Activated T-helper 1 cell treated with anti-CD3 and anti-CD28 coated beads, Interleukin-12 subunit alpha, Interleukin-12 subunit beta, Interleukin-2, Interleukin-4 antibody, amounts not matched to agents 30 ng/mL and 10 ng/mL and 1 ng/mL, durations not matched to agents 14 hours and 24 hours and 36 hours (primary cell): ENCODE data around the gene LRIG1. TPM values are rescaled to one million over a fixed set of nuclear protein-coding genes. Genes with fewer than 3 reads are reported as not detected.

Source experiments
- DNase-seq: peaks from one replicate; pipeline ENCODE4 v3.0.0; 2021; ENCODE audit warnings: low spot score
- H3K27ac Mint-ChIP-seq: one replicate; pipeline ENCODE4 v1.8.0; 2021; ENCODE audit warnings: mild to moderate bottlenecking, mixed read lengths
- H3K27me3 Mint-ChIP-seq: one replicate; pipeline ENCODE4 v1.8.0; 2022; ENCODE audit warnings: mild to moderate bottlenecking, moderate library complexity, mixed read lengths; ENCODE audit not compliant: insufficient read depth
- H3K36me3 Mint-ChIP-seq: one replicate; pipeline ENCODE4 v1.8.0; 2021; ENCODE audit warnings: low read depth, mixed read lengths
- H3K4me1 Mint-ChIP-seq: one replicate; pipeline ENCODE4 v1.8.0; 2021; ENCODE audit warnings: low read depth, mixed read lengths
- H3K4me3 Mint-ChIP-seq: one replicate; pipeline ENCODE4 v1.8.0; 2021; ENCODE audit warnings: mild to moderate bottlenecking, moderate library complexity, mixed read lengths
- H3K9me3 Mint-ChIP-seq: one replicate; pipeline ENCODE4 v1.8.0; 2021; ENCODE audit warnings: mixed read lengths
- intact Hi-C: fragments of 100-400 bp; cut with micrococcal nuclease; formaldehyde crosslinking; loops from one replicate; pipeline ENCODE4 v1.15.1; 2024
- total RNA-seq: library from RNA; stranded (reverse); gene quantifications from 2 replicates; pipeline ENCODE4 v1.2.3, GENCODE V29; 2022

Gene LRIG1
- total RNA-seq, 1 donor from 2014 or later = 57.4 TPM

- peaks cover 38% of the 10 kb centered on the region for H3K36me3 Mint-ChIP-seq
- no peak overlapping the region for H3K27ac Mint-ChIP-seq
- H3K27me3 Mint-ChIP-seq = no peaks in the 10 kb centered on the region
- peaks cover 4% of the 10 kb centered on the region for H3K4me1 Mint-ChIP-seq
- no peak overlapping the region for H3K4me3 Mint-ChIP-seq
- H3K9me3 Mint-ChIP-seq = no peaks in the 10 kb centered on the region
- no peak for DNase-seq
- intact Hi-C loops = no loop called here
Observed at GRCh38 chr3:66401675-66402491, 98.9 kb downstream of the LRIG1 start.

- H3K27me3 Mint-ChIP-seq = no peaks in the 10 kb centered on the region
- H3K36me3 Mint-ChIP-seq = peaks cover 42% of the 10 kb centered on the region
- intact Hi-C loops = no loop called here
- no peak overlapping the region for H3K4me3 Mint-ChIP-seq
- no peaks in the 10 kb centered on the region for H3K9me3 Mint-ChIP-seq
- no peak for DNase-seq
- no peak overlapping the region for H3K27ac Mint-ChIP-seq
- peaks cover 4% of the 10 kb centered on the region for H3K4me1 Mint-ChIP-seq
Observed at GRCh38 chr3:66401157-66401550, 99.7 kb downstream of the LRIG1 start.

- Mint-ChIP-seq H3K4me1 (peaks cover 4% of the 10 kb centered on the region), H3K9me3 (no peaks in the 10 kb centered on the region), H3K27me3 (no peaks in the 10 kb centered on the region), H3K4me3 (no peak overlapping the region), H3K27ac (no peak overlapping the region), H3K36me3 (peaks cover 42% of the 10 kb centered on the region)
- intact Hi-C loops = no loop called here
- DNase-seq = no peak
Observed at GRCh38 chr3:66400411-66401156, 100.2 kb downstream of the LRIG1 start.

- no peak overlapping the region for H3K27ac Mint-ChIP-seq
- intact Hi-C loops = no loop called here
- H3K36me3 Mint-ChIP-seq = peaks cover 44% of the 10 kb centered on the region
- no peaks in the 10 kb centered on the region for H3K27me3 Mint-ChIP-seq
- H3K4me3 Mint-ChIP-seq = no peak overlapping the region
- H3K9me3 Mint-ChIP-seq = no peaks in the 10 kb centered on the region
- peaks cover 11% of the 10 kb centered on the region for H3K4me1 Mint-ChIP-seq
- no peak for DNase-seq
Observed at GRCh38 chr3:66399529-66400232, 101.1 kb downstream of the LRIG1 start.

GRCh38 chr3:66398228-66399025, 102.4 kb downstream of the LRIG1 start:
- Mint-ChIP-seq H3K9me3 (no peaks in the 10 kb centered on the region), H3K4me1 (peaks cover 20% of the 10 kb centered on the region), H3K36me3 (peaks cover 44% of the 10 kb centered on the region), H3K27me3 (no peaks in the 10 kb centered on the region), H3K4me3 (no peak overlapping the region), H3K27ac (peak overlapping the region; percentile 34)
- no peak for DNase-seq
- intact Hi-C loops = no loop called here

GRCh38 chr3:66397745-66398144, 103.1 kb downstream of the LRIG1 start:
- Mint-ChIP-seq H3K9me3 (no peaks in the 10 kb centered on the region), H3K4me1 (peaks cover 27% of the 10 kb centered on the region), H3K4me3 (no peak overlapping the region), H3K27ac (no peak overlapping the region), H3K27me3 (no peaks in the 10 kb centered on the region), H3K36me3 (peaks cover 43% of the 10 kb centered on the region)
- no peak for DNase-seq
- intact Hi-C loops = no loop called here

GRCh38 chr3:66396888-66397287, 103.9 kb downstream of the LRIG1 start:
- Mint-ChIP-seq H3K27ac (no peak overlapping the region), H3K9me3 (no peaks in the 10 kb centered on the region), H3K4me1 (peaks cover 27% of the 10 kb centered on the region), H3K36me3 (peaks cover 45% of the 10 kb centered on the region), H3K27me3 (no peaks in the 10 kb centered on the region), H3K4me3 (no peak overlapping the region)
- intact Hi-C loops = no loop called here
- DNase-seq = no peak

GRCh38 chr3:66396161-66396760, 104.6 kb downstream of the LRIG1 start:
- H3K4me3 Mint-ChIP-seq = no peak overlapping the region
- H3K27me3 Mint-ChIP-seq = no peaks in the 10 kb centered on the region
- H3K9me3 Mint-ChIP-seq = no peaks in the 10 kb centered on the region
- no peak overlapping the region for H3K27ac Mint-ChIP-seq
- H3K4me1 Mint-ChIP-seq = peaks cover 27% of the 10 kb centered on the region
- H3K36me3 Mint-ChIP-seq = peaks cover 45% of the 10 kb centered on the region
- DNase-seq = no peak
- intact Hi-C loops = no loop called here

GRCh38 chr3:66395635-66396034, 105.2 kb downstream of the LRIG1 start:
- Mint-ChIP-seq H3K9me3 (no peaks in the 10 kb centered on the region), H3K4me3 (no peak overlapping the region), H3K36me3 (peaks cover 46% of the 10 kb centered on the region), H3K4me1 (peaks cover 27% of the 10 kb centered on the region), H3K27me3 (no peaks in the 10 kb centered on the region), H3K27ac (no peak overlapping the region)
- DNase-seq = no peak
- intact Hi-C loops = no loop called here

- DNase-seq = no peak
- no peak overlapping the region for H3K4me3 Mint-ChIP-seq
- no peaks in the 10 kb centered on the region for H3K27me3 Mint-ChIP-seq
- H3K27ac Mint-ChIP-seq = no peak overlapping the region
- intact Hi-C loops = loop anchor here (5.0 kb wide), 1 partner anchor 422 kb away; no protein-coding TSS in a partner anchor
- H3K9me3 Mint-ChIP-seq = no peaks in the 10 kb centered on the region
- H3K36me3 Mint-ChIP-seq = peaks cover 46% of the 10 kb centered on the region
- H3K4me1 Mint-ChIP-seq = peaks cover 36% of the 10 kb centered on the region
Observed at GRCh38 chr3:66394753-66395249, 106.0 kb downstream of the LRIG1 start.

GRCh38 chr3:66394019-66394752, 106.6 kb downstream of the LRIG1 start:
- intact Hi-C loops = loop anchor here (5.0 kb wide), 1 partner anchor 423 kb away; no protein-coding TSS in a partner anchor

More at GRCh38 chr3:66394019-66394752, 106.6 kb downstream of the LRIG1 start:
- H3K36me3 Mint-ChIP-seq = peaks cover 49% of the 10 kb centered on the region
- DNase-seq = peak; percentile 25
- no peaks in the 10 kb centered on the region for H3K9me3 Mint-ChIP-seq
- no peaks in the 10 kb centered on the region for H3K27me3 Mint-ChIP-seq
- H3K4me3 Mint-ChIP-seq = peak overlapping the region; percentile 1
- H3K4me1 Mint-ChIP-seq = peaks cover 42% of the 10 kb centered on the region
- H3K27ac Mint-ChIP-seq = peak overlapping the region; percentile 55
